Activated effector memory CD4-positive, alpha-beta T cell treated with anti-CD3 and anti-CD28 coated beads, Interleukin-2, amount 50 U/mL, for 16 hours (primary cell): ENCODE results near the gene ADAR.

Experiments used
- DNase-seq: peaks from one replicate; pipeline ENCODE4 v3.0.0-alpha.2; 2020

ADAR gene

DNA sequence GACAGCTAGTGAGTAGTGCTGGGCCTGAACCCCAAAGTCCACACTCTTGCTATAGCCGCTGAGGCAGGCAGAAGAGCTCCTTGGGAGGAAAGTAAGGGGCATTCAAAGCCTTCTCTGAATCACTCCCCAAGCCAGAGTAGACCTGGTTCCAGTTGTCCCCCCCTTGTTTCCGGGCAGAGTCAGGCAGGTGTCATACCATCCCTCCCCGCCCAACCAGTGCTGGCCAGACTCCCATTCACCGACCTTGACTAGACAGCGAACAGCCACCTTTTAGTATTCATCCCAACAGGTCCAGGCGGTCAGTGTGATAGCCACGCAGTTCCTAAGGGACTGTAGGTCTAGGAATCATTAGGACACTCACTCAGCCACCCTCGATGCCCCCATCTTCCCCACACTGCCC, 28.6 kb downstream of the ADAR start:
- no peak for DNase-seq

DNA sequence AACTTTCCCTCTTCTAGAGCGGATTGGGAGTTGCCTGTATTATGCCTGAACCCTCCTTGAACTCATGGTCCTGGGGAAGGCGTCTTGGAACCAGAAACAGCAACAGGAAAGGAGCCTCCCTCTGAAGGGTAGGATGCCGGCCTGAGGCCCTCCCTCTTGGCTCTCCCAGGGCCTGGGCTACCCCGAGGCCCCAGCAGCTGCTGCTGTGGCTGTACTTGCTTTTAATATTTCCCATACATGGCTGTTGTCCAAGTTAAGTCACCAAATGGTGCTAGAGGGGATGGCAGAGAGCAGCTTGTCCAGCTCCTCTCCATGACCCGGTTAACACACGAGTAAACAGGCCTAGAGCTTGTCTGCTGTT, 29.9 kb downstream of the ADAR start:
- no peak for DNase-seq

DNA sequence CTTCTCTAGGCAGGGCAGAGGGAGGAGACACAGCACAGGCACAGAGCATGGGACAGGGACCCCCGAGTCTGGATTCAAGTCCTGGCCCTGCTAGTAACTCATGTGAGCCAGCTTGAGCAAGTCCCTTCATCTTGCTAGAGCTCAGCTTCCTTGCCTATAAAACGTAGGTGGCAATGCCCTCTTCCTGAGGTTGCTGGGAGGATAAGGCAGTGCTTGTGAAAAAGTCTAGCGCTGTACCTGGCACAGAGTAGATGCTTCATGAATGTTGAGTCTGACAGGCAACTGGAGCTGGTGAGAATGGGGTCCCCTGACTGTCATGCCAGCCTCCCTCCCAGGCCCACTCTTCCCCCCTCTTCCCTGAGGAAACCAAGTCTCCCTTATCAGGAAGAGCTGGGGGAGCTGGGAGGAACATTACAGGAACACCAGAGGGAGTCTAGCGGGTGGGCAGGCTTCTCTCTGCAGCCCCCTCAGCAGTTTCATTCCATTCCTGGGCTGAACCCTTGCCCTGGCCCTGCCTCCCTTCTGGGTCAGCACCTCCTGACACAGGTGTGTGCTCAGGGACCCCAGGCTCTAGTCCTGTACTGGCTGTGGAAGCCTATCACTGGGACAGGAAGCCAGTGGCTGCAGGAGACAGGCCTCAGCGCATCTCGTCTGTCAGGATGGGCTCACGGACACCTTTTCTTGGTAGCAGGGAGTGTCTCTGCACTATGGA, 30.5 kb downstream of the ADAR start:
- DNase-seq, result no peak

DNA sequence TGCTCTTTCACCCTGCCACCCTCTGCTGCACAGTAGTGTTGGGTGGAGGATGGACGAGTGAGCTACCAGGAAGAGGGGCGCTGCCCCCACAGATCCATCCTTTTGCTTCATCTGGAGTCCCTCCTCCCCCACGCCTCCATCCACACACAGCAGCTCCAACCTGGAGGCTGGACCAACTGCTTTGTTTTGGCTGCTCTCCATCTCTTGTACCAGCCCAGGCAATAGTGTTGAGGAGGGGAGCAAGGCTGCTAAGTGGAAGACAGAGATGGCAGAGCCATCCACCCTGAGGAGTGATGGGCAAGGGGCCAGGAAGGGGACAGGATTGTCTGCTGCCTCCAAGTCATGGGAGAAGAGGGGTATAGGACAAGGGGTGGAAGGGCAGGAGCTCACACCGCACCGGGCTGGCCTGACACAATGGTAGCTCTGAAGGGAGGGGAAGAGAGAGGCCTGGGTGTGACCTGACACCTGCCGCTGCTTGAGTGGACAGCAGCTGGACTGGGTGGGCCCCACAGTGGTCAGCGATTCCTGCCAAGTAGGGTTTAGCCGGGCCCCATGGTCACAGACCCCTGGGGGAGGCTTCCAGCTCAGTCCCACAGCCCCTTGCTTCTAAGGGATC, 31.9 kb downstream of the ADAR start:
- no peak for DNase-seq

DNA sequence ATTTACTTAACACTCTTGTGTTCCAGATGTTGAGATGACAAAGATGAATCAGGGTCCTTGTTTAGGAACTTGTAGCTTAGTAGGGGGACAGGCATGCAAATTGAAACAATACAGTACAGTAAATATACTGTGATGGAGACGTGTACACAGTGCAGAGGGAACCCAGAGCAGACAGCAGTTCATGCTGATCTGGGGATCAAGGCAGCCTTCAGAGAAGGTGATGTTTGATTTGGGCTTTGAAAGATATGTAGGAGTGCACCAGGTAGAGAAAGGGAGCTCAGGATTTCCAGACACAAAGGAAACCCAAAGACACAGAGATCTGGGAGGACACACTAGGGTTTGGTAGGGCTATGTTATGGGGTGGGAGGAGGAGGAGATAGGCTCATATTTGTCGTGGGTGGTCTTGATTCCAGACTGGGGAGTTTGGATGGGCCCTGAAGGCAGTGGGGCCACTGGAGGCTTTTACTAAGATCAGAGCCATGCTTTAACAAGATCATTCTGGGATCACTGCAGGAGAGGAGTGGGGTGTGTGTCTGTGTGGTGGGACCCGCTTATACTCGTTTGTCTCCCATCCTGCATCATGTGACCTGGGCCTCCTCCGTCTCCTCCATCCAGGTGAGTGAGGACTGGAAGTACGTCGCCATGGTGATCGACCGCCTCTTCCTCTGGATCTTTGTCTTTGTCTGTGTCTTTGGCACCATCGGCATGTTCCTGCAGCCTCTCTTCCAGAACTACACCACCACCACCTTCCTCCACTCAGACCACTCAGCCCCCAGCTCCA, 32.6 kb downstream of the ADAR start:
- no peak for DNase-seq

DNA sequence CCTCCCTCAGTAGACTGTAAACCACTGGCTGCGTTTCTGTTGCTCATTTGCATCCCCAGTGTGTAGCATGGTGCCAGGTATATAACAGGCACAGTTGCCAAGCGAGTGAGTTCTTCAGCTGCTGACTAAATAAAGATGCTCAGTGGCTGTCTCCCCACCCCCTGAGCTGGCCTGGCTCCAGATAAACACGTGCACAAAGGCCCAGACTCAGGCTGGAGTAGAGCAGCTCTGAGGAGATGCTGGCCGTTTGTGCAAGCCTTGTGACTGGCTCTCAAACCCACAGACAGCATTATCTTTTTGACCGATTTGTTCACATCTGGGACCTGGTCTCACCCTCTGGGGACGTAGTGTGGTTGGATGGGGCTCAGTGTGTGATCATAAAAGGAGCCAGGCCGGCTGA, 33.3 kb downstream of the ADAR start:
- no peak for DNase-seq

DNA sequence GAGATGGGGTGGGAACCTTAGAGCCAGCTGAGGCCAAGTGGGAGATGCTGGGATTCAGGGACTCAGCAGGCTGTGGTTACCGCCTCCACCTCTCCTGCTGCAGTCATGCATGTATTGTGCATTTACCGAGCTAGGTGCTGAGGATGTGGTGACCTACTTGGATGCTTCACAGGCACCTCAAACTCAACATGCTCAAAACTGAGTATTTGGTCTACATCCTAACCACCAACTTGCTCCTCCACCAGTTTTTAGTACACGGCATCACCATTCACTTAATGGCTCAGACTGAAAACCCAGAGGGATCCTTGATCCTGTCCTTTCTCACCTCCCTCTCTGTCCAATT, 34.8 kb downstream of the ADAR start:
- DNase-seq, result no peak

DNA sequence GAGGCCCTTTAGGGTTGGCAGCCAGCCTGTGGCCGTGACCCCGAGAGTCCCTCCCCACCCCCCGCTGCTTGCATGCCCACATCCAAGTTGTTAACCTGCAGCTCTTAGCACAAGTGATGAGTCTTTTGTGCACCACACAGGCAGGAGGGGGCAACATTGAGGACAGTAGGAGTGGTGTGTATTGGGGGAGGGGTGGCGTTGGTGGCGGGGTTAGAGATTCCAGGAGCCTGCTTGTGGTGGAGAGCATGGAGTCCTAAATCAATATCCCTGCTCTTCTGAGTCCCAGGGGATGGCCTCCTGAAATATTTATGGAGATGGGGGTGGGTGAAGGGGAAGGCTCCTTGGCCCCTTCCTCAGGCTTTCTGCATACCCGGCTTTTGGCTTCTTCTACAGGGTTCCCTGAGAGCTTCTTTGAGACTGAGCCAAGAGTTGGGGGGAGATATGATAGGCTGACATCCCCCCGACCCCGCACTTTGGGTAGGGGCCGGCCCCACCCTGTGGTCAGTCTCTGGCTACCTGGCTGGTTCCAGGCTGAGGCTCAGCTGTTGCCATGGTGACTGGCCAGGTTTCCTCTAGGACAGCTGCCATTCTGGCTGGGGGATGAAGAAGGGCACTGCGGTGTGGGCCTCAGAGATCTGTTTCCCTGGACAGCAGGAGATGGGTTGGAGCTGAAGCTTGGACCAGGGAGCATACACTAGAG, 35.4 kb downstream of the ADAR start:
- DNase-seq, result no peak

DNA sequence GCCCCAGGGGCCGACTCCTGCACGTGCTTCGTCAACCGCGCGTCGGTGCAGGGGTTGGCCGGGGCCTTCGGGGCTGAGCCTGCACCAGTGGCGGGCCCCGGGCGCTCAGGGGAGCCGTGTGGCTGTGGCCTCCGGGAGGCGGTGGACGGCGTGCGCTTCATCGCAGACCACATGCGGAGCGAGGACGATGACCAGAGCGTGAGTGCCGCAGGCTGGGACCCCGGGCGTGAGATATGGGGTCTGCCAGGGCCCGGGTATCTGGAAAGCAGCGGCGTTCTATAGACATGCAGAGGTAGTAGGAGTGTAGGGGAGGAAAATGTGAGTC, 36.1 kb downstream of the ADAR start:
- DNase-seq, result no peak

DNA sequence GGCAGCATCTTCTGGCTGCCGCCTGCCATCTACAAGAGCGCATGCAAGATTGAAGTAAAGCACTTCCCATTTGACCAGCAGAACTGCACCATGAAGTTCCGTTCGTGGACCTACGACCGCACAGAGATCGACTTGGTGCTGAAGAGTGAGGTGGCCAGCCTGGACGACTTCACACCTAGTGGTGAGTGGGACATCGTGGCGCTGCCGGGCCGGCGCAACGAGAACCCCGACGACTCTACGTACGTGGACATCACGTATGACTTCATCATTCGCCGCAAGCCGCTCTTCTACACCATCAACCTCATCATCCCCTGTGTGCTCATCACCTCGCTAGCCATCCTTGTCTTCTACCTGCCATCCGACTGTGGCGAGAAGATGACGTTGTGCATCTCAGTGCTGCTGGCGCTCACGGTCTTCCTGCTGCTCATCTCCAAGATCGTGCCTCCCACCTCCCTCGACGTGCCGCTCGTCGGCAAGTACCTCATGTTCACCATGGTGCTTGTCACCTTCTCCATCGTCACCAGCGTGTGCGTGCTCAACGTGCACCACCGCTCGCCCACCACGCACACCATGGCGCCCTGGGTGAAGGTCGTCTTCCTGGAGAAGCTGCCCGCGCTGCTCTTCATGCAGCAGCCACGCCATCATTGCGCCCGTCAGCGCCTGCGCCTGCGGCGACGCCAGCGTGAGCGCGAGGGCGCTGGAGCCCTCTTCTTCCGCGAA, 36.6 kb downstream of the ADAR start:
- no peak for DNase-seq

DNA sequence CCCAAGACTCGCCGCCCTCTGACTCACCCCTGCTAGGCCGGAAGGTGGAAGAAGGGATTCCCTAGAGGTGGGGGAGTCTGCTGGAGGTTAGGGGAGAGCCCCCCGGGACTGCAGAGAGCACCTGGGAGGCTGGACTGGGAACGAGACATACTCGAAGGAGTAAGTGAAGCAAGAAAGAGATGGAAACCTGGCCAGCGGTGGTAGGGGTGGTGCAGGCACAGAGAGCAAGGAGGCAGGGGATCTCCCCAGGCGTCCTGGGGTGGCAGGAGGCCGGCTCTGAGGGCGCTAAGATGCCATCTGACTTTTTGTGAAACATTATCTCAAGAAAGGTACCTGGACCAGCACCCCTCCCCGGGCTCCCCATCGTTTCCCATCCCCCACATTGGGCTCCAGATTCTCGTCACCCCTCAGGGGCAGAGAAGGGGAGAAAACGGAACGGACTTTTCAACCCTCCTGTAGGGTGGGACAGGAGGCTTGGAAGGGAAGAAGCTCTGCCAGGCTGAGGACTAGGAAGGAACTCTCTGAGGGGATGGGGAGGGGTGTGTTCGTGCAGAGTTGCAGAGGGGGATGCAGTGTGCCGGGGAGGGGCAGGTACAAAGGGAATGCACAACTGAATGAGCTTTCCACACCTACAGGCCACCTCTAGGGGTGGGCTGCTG, 39.7 kb downstream of the ADAR start:
- DNase-seq, result no peak

DNA sequence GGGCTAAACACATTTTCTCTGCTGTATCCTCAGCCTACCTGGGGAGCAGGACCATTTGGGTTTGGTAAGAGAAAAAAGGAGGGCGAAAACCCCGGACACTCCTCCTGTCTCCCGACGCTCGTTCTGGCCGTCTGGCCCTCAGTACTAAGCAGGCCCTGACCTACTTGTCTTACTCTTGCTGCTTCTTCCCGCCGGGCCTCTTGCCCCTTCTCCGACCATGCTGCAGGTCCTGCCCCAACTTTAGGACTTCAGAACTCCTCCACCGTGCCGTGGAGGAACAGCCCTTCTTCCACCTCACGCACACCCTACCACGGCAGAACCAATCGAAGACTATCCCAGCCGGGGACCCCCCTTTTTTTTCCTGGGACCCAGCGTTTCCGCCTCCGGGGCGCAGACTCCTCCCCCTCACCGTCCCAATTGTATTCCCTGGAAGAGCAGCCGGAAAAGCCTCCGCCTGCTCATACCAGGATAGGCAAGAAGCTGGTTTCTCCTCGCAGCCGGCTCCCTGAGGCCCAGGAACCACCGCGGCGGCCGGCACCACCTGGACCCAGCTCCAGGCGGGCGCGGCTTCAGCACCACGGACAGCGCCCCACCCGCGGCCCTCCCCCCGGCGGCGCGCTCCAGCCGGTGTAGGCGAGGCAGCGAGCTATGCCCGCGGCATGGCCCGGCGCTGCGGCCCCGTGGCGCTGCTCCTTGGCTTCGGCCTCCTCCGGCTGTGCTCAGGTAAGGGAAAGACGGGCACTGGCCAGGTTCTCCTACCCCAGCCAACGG, 40.4 kb downstream of the ADAR start, which contains the start of gene CHRNB2:
Gene CHRNB2 (plus strand): TSS at position 393 of the 771 bp plus-strand sequence. CDS start 267 bp downstream, at position 660.
- DNase-seq, result peak; percentile 91

DNA sequence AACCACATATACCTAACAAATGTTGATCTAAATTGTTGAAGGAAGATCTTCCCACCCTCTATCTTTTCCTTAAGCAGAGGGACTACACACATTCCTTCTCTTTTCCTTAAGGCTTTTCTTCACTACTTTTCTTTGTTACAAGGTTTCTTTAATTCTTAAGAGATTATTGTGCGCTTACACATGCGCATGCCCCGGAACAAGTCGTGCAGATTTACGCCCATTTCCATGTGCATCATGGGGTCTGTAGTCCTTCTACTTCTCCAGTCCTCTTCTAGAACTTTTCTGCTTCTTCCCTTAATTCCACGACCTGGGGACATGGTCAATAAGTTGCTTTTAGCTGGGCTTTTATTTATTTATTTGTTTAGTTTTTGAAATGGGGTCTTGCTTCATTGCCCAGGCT, 42.1 kb downstream of the ADAR start:
- DNase-seq, result no peak

DNA sequence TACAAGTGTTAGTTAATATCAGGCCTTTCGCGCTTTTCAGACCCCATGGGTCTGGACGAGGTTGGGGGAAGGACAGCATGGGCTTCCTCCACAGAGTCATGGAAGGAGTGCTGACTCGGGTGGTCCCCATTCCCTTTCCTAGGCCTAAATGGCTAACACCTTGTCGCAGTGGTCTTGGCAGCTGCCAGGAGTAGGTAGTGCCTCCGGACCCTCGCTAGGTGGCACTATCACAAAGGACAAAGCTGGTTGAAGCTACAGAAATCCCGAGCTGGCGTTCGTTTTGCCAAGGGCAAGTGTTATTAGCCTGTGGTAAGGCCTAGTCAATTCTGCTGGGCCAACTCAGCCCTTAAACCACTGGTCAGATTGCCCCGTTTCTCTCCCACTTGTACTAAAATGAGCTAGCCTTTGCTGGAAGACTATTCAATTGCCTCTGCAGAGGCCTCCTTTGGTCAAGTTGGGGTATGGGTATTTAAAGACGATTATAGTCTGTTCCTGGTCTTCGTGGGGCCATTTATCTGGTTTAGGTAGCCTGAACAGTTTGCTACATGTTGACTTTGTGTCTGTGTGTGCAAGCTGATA, 48.4 kb downstream of the ADAR start:
- DNase-seq, result peak; percentile 93

DNA sequence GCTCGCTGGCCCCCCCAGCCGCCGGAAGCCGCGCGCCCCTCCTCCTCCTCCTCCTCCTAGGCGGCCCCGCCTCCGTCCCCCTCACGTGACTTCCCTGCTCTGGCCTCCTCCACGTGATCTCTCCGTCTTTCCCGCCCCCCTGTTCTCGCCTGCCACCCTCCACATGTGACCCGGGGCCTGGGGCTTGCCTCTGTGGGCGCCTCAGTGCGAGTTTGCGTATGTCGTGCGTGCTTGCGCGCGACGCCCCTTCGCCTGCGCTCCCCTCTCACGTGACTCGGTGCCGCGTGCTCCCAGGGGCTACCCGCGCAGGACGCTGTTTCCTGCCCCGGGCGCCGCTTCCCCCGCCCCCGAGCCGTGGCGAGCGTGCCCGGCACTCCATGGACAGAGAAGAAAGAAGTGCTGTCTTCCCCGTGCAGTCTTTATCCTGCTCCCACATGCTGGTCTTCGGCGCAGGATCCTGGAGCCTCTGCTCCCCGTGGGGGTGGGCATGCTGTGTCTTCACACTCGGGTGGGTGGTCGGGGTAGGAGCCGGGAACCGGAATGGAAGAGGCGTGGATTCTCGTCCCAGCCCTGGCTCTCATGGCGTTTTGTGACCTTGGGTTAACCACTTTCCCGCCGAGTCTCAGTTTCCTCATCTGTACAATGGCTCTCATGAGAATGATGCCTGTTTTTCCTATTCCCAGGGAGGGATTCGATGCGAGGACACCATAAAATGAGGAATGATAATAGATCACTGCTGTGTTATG, 49.1 kb downstream of the ADAR start:
- peak; percentile 100 for DNase-seq

DNA sequence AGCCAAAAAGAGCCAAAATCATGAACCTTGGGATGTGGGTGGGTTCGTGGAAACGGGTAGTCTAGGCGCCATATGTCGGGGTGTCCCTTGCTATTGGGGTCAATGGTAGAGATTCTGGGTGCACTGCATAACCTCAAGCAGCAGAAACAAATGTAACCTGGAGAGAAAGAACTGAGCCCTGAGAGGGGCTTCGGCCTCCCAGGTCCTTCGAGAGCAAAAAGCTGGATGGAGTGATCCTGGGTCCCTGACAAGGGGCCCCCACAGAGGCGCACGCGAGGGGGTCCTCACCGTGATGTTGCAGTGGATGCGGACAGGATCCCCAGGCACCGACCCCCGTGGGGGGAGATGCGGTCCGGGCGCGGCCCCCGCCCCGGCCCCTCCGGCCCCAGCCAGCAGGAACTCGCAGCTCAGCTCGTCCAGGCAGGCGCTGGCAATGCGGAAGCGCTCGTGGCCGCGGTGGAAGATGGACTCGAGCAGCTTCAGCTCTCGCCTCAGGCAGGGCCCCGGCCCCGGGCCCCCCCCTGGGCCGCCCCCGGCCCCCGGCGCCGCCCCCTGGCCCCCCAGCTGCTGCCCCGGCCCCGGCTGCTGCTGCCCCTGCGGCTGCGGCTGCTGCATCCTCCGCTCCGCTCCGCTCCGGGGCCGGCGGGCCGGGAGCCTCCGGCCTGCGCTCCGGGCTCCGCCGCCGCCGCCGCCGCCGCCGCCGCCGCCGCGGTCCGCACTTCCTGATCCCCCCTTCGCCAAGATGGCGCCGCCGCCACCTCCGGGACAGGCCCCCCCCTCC, 49.9 kb downstream of the ADAR start, which contains the start of gene UBE2Q1:
Gene UBE2Q1 (minus strand): TSS at position 724 of the 781 bp plus-strand sequence. CDS start 109 bp downstream, at position 615.
- DNase-seq, result peak; percentile 78

DNA sequence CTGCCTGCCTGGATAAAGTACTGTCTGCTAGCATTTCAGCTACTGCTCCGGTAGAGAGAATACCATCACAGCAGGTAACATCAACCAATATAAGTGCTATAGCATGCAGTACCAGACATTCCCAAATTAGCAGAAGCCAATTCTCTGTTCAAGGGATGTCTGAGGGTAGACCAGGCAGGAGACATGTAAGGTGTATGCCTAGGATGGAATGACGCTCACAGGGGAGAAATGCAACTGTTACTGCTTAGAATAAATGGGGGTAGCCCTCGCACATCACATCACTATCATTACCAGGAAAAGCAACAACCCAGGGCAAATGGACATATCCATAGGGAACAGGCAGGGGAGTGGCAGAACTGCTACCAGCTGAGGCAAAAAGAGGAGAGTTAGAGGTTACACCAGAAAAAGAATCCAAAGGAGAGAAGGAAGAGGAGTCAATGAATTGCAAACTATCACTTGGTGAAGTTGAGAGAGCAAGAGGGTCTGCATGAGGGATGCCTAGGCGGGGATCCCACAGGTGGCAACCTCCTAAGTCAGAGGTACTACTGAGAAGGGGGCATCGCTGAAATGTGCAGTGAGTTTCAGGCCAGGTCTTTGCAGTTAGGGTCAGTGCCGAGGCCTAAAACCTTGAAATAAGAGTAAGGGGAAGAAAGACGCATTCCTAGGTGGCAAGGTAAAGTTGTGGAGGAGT, 50.6 kb downstream of the ADAR start:
- DNase-seq, result no peak

DNA sequence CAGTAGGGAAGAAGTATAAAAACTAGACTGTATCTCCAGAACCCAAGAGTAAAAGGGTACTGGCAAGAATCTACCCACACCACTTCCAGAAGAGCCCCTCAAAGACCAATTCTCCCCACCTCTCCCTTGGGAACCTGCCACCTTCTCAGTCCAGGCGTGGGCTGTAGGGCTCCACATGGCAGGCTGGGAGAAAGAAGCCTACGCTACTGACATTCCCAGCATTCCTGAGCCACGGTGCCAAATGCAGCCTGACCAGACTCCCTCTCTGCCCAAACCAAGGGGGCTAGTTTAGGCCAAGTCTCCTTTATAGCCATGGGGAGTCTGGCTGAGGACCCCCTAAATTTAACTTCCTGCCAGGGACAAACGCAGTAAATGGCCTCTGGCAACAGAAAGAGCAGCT, 51.6 kb downstream of the ADAR start:
- no peak for DNase-seq
